Ishikawa (cell line): ENCODE measurements around the gene NLGN4X.

ENCODE experiments used
- CEBPB ChIP-seq: IDR thresholded peaks from 2 replicates; pipeline ENCODE4 v1.6.1; 2012
- CREB1 ChIP-seq: IDR thresholded peaks from 2 replicates; pipeline ENCODE4 v1.6.1; 2012; ENCODE audit warnings: low read depth
- EGR1 ChIP-seq: IDR thresholded peaks from 2 replicates; pipeline ENCODE4 v1.6.1; 2012
- EP300 ChIP-seq: IDR thresholded peaks from 2 replicates; pipeline ENCODE4 v1.6.1; 2012; ENCODE audit warnings: borderline replicate concordance
- FOXM1 ChIP-seq: IDR thresholded peaks from 2 replicates; pipeline ENCODE4 v1.6.1; 2012; ENCODE audit warnings: low read depth, borderline replicate concordance
- MAX ChIP-seq: IDR thresholded peaks from 2 replicates; pipeline ENCODE4 v1.6.1; 2012
- NFIC ChIP-seq: IDR thresholded peaks from 2 replicates; pipeline ENCODE4 v1.6.1; 2012
- RAD21 ChIP-seq: IDR thresholded peaks from 2 replicates; pipeline ENCODE4 v1.6.1; 2012; ENCODE audit warnings: low read depth
- REST ChIP-seq: IDR thresholded peaks from 2 replicates; pipeline ENCODE4 v1.6.1; 2012; ENCODE audit warnings: low read depth, mild to moderate bottlenecking
- TAF1 ChIP-seq: IDR thresholded peaks from 2 replicates; pipeline ENCODE4 v1.6.1; 2012; ENCODE audit warnings: low read depth, mild to moderate bottlenecking
- TCF12 ChIP-seq: IDR thresholded peaks from 2 replicates; pipeline ENCODE4 v1.6.1; 2012; ENCODE audit warnings: low read depth
- TEAD4 ChIP-seq: IDR thresholded peaks from 2 replicates; pipeline ENCODE4 v1.6.1; 2012
- USF1 ChIP-seq: IDR thresholded peaks from 2 replicates; pipeline ENCODE4 v1.6.1; 2012
- YY1 ChIP-seq: IDR thresholded peaks from 2 replicates; pipeline ENCODE4 v1.6.1; 2012; ENCODE audit warnings: low read depth
- ZBTB7A ChIP-seq: IDR thresholded peaks from 2 replicates; pipeline ENCODE4 v1.6.1; 2012; ENCODE audit warnings: low read depth

The NLGN4X gene

GRCh38 chrX:6015423-6015822 lies 213.2 kb downstream of the NLGN4X start:
- TF ChIP-seq EGR1 (no peak), USF1 (no peak), CREB1 (no peak)

GRCh38 chrX:6012357-6012756 lies 216.3 kb downstream of the NLGN4X start:
- no peak for TF ChIP-seq USF1
- TF ChIP-seq FOXM1 = no peak
- no peak for TF ChIP-seq EGR1
- TF ChIP-seq TEAD4 = no peak
- no peak for TF ChIP-seq REST
- TF ChIP-seq ZBTB7A = no peak
- TF ChIP-seq TCF12 = no peak
- TF ChIP-seq YY1 = no peak
- TF ChIP-seq CREB1 = no peak
- no peak for TF ChIP-seq CEBPB
- no peak for TF ChIP-seq NFIC
- no peak for TF ChIP-seq MAX
- no peak for TF ChIP-seq RAD21
- no peak for TF ChIP-seq EP300
- no peak for TF ChIP-seq TAF1

GRCh38 chrX:6005856-6006255 lies 222.8 kb downstream of the NLGN4X start:
- TF ChIP-seq YY1 (no peak), ZBTB7A (no peak), CREB1 (no peak), REST (no peak), USF1 (no peak), FOXM1 (no peak), EGR1 (no peak), EP300 (no peak), TAF1 (no peak), NFIC (no peak), TCF12 (no peak), RAD21 (no peak), MAX (no peak), CEBPB (no peak), TEAD4 (no peak)

GRCh38 chrX:6004529-6004928 lies 224.1 kb downstream of the NLGN4X start:
- no peak for TF ChIP-seq REST
- no peak for TF ChIP-seq MAX
- no peak for TF ChIP-seq YY1
- TF ChIP-seq TAF1 = no peak
- TF ChIP-seq CEBPB = no peak
- no peak for TF ChIP-seq CREB1
- TF ChIP-seq RAD21 = no peak
- TF ChIP-seq TEAD4 = no peak

- TF ChIP-seq EGR1 = no peak
- no peak for TF ChIP-seq ZBTB7A
These were observed 226.6 kb downstream of the NLGN4X start for GRCh38 chrX:6002056-6002455.
